NT2/D1 (cell line): ENCODE results near the gene INKA1.
"Not testable (repeated sequence)": the region's sequence is repeated elsewhere in the genome, so short reads cannot be mapped to it uniquely, and the experiment has no call there.

Experiments used
- DNase-seq: peaks from one replicate; pipeline ENCODE4 v3.0.0-alpha.2; 2011; ENCODE audit warnings: low read depth, low spot score
- H3K27me3 ChIP-seq: 2 replicates; pipeline ENCODE4 v1.6.0; 2011; ENCODE audit warnings: mild to moderate bottlenecking; ENCODE audit not compliant: insufficient read length, insufficient read depth
- H3K36me3 ChIP-seq: 2 replicates; pipeline ENCODE4 v1.6.1; 2011; ENCODE audit warnings: mild to moderate bottlenecking, low read length, mixed read lengths; ENCODE audit not compliant: insufficient read depth, insufficient read length
- H3K4me1 ChIP-seq: 2 replicates; pipeline ENCODE4 v1.5.1; 2011; ENCODE audit not compliant: insufficient read depth, insufficient read length
- H3K4me3 ChIP-seq: 2 replicates; pipeline ENCODE4 v1.5.1; 2011; ENCODE audit warnings: low read depth; ENCODE audit not compliant: insufficient read length
- H3K9ac ChIP-seq: 2 replicates; pipeline ENCODE4 v1.6.0; 2011; ENCODE audit warnings: low read depth; ENCODE audit not compliant: insufficient read length
- H3K9me3 ChIP-seq: 2 replicates; pipeline ENCODE4 v1.5.1; 2011; ENCODE audit warnings: mild to moderate bottlenecking, low read length; ENCODE audit not compliant: insufficient read depth
- SUZ12 ChIP-seq: IDR thresholded peaks from 2 replicates; pipeline ENCODE4 v1.6.1; 2011; ENCODE audit not compliant: insufficient read length, insufficient read depth; ENCODE audit errors: extremely low read depth
- YY1 ChIP-seq: IDR thresholded peaks from 2 replicates; pipeline ENCODE4 v1.6.1; 2011; ENCODE audit not compliant: insufficient read length, insufficient read depth
- ZNF274 ChIP-seq: IDR thresholded peaks from 2 replicates; pipeline ENCODE4 v1.6.1; 2011; ENCODE audit warnings: mild to moderate bottlenecking, low read depth, low read length

The INKA1 gene

GRCh38 chr3:49769286-49769915 is 33.7 kb upstream of the INKA1 start:
- no peak overlapping the region for H3K9ac ChIP-seq
- no peak for DNase-seq
- TF ChIP-seq YY1 (no peak), SUZ12 (no peak), ZNF274 (no peak)
- no peaks in the 10 kb centered on the region for H3K4me1 ChIP-seq
- H3K27me3 ChIP-seq = no peaks in the 10 kb centered on the region
- H3K36me3 ChIP-seq = peaks cover 26% of the 10 kb centered on the region
- no peaks in the 10 kb centered on the region for H3K9me3 ChIP-seq
- H3K4me3 ChIP-seq = no peak overlapping the region

GRCh38 chr3:49769926-49770325 is 33.1 kb upstream of the INKA1 start:
- DNase-seq = no peak
- H3K4me3 ChIP-seq = no peak overlapping the region
- TF ChIP-seq SUZ12 (no peak), YY1 (no peak), ZNF274 (no peak)

DNA sequence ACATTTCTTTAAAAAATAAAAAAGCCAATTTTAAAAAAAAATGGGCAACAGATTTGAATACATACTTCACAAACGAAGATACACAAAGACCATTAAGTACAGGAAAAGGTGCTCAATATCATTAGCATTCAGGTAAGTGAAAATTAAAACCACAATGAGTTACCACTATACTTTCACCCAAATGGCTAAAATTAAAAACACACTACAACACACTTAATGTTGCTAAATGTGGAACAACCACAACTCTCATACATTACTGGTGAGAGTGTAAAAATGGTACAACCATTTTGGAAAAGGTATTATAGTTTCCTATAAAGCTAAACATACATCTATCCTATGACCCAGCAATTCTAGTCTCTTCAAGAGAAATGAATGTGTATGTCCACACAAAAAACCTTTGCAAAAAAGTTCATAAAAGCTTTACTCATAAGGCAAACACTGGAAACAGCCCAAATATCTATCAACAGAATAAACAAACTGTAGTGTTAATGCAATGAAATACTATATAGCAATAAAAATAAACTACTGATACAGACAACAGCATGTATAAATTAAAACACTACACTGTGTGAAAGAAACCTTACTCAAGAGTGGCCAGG is 31.6 kb upstream of the INKA1 start:
- TF ChIP-seq SUZ12 (no peak), YY1 (no peak), ZNF274 (no peak)
- Histone ChIP-seq H3K9me3 (no peaks in the 10 kb centered on the region), H3K9ac (no peak overlapping the region), H3K4me1 (no peaks in the 10 kb centered on the region), H3K4me3 (no peak overlapping the region), H3K27me3 (no peaks in the 10 kb centered on the region), H3K36me3 (peaks cover 33% of the 10 kb centered on the region)
- DNase-seq = no peak

More at GRCh38 chr3:49769926-49770325, 33.1 kb upstream of the INKA1 start:
- Histone ChIP-seq H3K27me3 (no peaks in the 10 kb centered on the region), H3K4me1 (no peaks in the 10 kb centered on the region), H3K36me3 (peaks cover 26% of the 10 kb centered on the region), H3K9me3 (no peaks in the 10 kb centered on the region), H3K9ac (no peak overlapping the region)

GRCh38 chr3:49772703-49773102 is 30.4 kb upstream of the INKA1 start:
- H3K4me3 ChIP-seq = no peak overlapping the region
- no peak overlapping the region for H3K9ac ChIP-seq
- no peak for TF ChIP-seq SUZ12
- TF ChIP-seq YY1 = no peak
- no peak for TF ChIP-seq ZNF274
- peaks cover 41% of the 10 kb centered on the region for H3K36me3 ChIP-seq
- H3K27me3 ChIP-seq = no peaks in the 10 kb centered on the region
- H3K4me1 ChIP-seq = no peaks in the 10 kb centered on the region
- no peak for DNase-seq
- no peaks in the 10 kb centered on the region for H3K9me3 ChIP-seq

DNA sequence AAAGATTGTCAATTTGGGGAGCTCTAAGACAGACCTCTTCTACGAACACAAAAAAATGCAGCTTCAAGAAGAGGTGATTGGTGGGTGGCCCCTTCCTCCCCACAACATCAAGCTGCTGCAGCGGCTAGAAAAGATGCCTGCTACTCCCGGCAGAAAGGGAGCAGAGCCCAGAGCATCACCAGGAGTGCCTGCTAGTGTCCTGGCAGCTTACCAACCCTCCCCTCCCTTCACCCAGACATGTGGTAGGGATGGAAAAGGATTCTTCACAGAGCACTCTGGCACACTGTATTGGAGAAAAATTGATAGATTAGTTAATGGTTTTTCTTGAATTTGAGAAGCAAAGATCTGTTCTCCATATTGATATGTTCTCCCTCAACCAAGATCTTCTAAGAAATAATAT is 27.5 kb upstream of the INKA1 start:
- no peak for DNase-seq
- H3K9ac ChIP-seq = no peak overlapping the region
- H3K4me3 ChIP-seq = no peak overlapping the region
- H3K27me3 ChIP-seq = no peaks in the 10 kb centered on the region
- peaks cover 48% of the 10 kb centered on the region for H3K36me3 ChIP-seq
- H3K4me1 ChIP-seq = no peaks in the 10 kb centered on the region
- no peaks in the 10 kb centered on the region for H3K9me3 ChIP-seq
- TF ChIP-seq YY1 (no peak), SUZ12 (no peak), ZNF274 (no peak)

DNA sequence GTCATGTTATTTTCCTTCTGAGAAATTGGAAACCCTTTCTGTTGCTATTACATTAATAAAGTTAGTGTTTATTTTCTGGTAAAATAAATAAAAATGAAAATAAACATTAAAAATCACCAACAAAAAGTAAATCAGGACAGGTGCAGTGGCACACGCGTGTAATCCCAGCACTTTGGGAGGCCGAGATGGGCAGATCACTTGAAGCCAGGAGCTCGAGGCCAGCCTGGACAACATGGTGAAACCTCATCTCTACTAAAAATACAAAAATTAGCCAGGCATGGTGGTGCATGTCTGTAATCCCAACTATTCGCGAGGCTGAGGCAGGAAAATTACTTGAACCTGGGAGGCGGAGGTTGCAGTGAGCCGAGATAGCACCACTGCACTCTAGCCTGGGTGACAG is 27.0 kb upstream of the INKA1 start:
- H3K36me3 ChIP-seq = peaks cover 46% of the 10 kb centered on the region
- H3K4me3 ChIP-seq, DNase-seq, H3K9me3 ChIP-seq, H3K27me3 ChIP-seq, H3K4me1 ChIP-seq, H3K9ac ChIP-seq: not testable (repeated sequence)

GRCh38 chr3:49779358-49780079 is 23.5 kb upstream of the INKA1 start:
- TF ChIP-seq SUZ12 (no peak), YY1 (no peak), ZNF274 (no peak)
- DNase-seq = no peak
- Histone ChIP-seq H3K9ac (no peak overlapping the region), H3K36me3 (peaks cover 61% of the 10 kb centered on the region), H3K27me3 (no peaks in the 10 kb centered on the region), H3K4me3 (no peak overlapping the region), H3K9me3 (no peaks in the 10 kb centered on the region), H3K4me1 (no peaks in the 10 kb centered on the region)
